Astrocyte of the spinal cord (primary cell): Measurements from ENCODE around the gene ISL2.

Experiments
- DNase-seq: peaks from one replicate; pipeline ENCODE4 v3.0.0; 2011; ENCODE audit warnings: low read depth, low spot score
- H3K4me3 ChIP-seq: 2 replicates; pipeline ENCODE4 v1.5.1; 2011; ENCODE audit warnings: low read depth, mild to moderate bottlenecking, low read length, moderate library complexity
- CTCF ChIP-seq: IDR thresholded peaks from 2 replicates; pipeline ENCODE4 v1.5.1; 2012; ENCODE audit warnings: low read depth, mild to moderate bottlenecking, low read length, inconsistent platforms
- in situ Hi-C: cut with HindIII; loops from 2 replicates; pipeline ENCODE4 v1.10.0; 2017; ENCODE audit warnings: low sequenced_read_pairs

The ISL2 gene

GRCh38 chr15:76333720-76334437 lies 2.7 kb upstream of the ISL2 start:
- TF ChIP-seq CTCF = peak; percentile 37
- no peak overlapping the region for H3K4me3 ChIP-seq
- DNase-seq = no peak
- in situ Hi-C loops = no loop called here

- no peak for DNase-seq
- no peak overlapping the region for H3K4me3 ChIP-seq
- in situ Hi-C loops = no loop called here
These were observed 1.9 kb upstream of the ISL2 start for GRCh38 chr15:76334438-76335306.

GRCh38 chr15:76335307-76336253 lies 993 bp upstream of the ISL2 start:
- peak overlapping the region; percentile 12 for H3K4me3 ChIP-seq
- no peak for DNase-seq
- in situ Hi-C loops = no loop called here
- TF ChIP-seq CTCF = no peak

More at GRCh38 chr15:76334438-76335306, 1.9 kb upstream of the ISL2 start:
- no peak for TF ChIP-seq CTCF

GRCh38 chr15:76337059-76337695 lies 604 bp downstream of the ISL2 start:
- in situ Hi-C loops = no loop called here
- no peak for TF ChIP-seq CTCF
- no peak overlapping the region for H3K4me3 ChIP-seq
- DNase-seq = peak; percentile 40

GRCh38 chr15:76337696-76338485 lies 1.3 kb downstream of the ISL2 start:
- TF ChIP-seq CTCF = no peak
- in situ Hi-C loops = no loop called here
- H3K4me3 ChIP-seq = no peak overlapping the region
- no peak for DNase-seq
